Activated CD8-positive, alpha-beta T cell treated with anti-CD3 and anti-CD28 coated beads for 36 hours (primary cell): ENCODE data around the gene PELO. TPM values are rescaled to one million over a fixed set of nuclear protein-coding genes. Genes with fewer than 3 reads are reported as not detected.

ENCODE experiments used
- ATAC-seq: fragments of 200-7000 bp; cut with Tn5 transposase; one replicate; pipeline ENCODE4 v1.10.0; 2021; ENCODE audit warnings: mild to moderate bottlenecking, moderate library complexity
- CTCF ChIA-PET: fragments of 350-600 bp; sonication (Branson Sonifier 250); formaldehyde crosslinking; loops from one replicate; lab custom pipeline; 2021; ENCODE audit warnings: antibody characterized with exemption; lab: Charles Lee
- POLR2A ChIA-PET: fragments of 350-600 bp; sonication (Branson Sonifier 250); formaldehyde crosslinking; loops from one replicate; lab custom pipeline; 2021; ENCODE audit warnings: antibody characterized with exemption; lab: Charles Lee
- DNase-seq: peaks from one replicate; pipeline ENCODE4 v3.0.0-alpha.2; 2020
- H3K27ac Mint-ChIP-seq: one replicate; pipeline ENCODE4 v1.8.0; 2021; ENCODE audit warnings: mild to moderate bottlenecking, mixed read lengths
- H3K27me3 Mint-ChIP-seq: one replicate; pipeline ENCODE4 v1.8.0; 2021; ENCODE audit warnings: mixed read lengths
- H3K36me3 Mint-ChIP-seq: one replicate; pipeline ENCODE4 v1.8.0; 2021; ENCODE audit warnings: low read depth, mixed read lengths
- H3K4me1 Mint-ChIP-seq: one replicate; pipeline ENCODE4 v1.8.0; 2021; ENCODE audit warnings: low read depth, mixed read lengths
- H3K4me3 Mint-ChIP-seq: one replicate; pipeline ENCODE4 v1.8.0; 2021; ENCODE audit warnings: mild to moderate bottlenecking, moderate library complexity, mixed read lengths
- H3K9me3 Mint-ChIP-seq: one replicate; pipeline ENCODE4 v1.8.0; 2021; ENCODE audit warnings: mixed read lengths
- CTCF ChIP-seq: fragments of 200-600 bp; IDR thresholded peaks from one replicate; pipeline ENCODE4 v1.8.0; 2022; ENCODE audit warnings: antibody characterized with exemption, mild to moderate bottlenecking
- intact Hi-C: fragments of 100-400 bp; cut with micrococcal nuclease; formaldehyde crosslinking; loops from one replicate; pipeline ENCODE4 v1.10.0; 2022
- total RNA-seq, 2 experiments: library from RNA; stranded (reverse); gene quantifications; one replicate each; pipeline ENCODE4 v1.2.3, GENCODE V29; 2021

The PELO gene
- total RNA-seq, 2 experiments from 2014 or later, result 25.4 to 26.0 TPM

- no peak overlapping the region for H3K4me3 Mint-ChIP-seq
- ChIA-PET CTCF (no interaction called here), POLR2A (no interaction called here)
- DNase-seq, result no peak
- peaks cover 32% of the 10 kb centered on the region for H3K36me3 Mint-ChIP-seq
- ATAC-seq, result no peak
- no peaks in the 10 kb centered on the region for H3K27me3 Mint-ChIP-seq
- no peak overlapping the region for H3K27ac Mint-ChIP-seq
- no peaks in the 10 kb centered on the region for H3K9me3 Mint-ChIP-seq
- TF ChIP-seq CTCF, result no peak
- intact Hi-C loops, result no loop called here
- peaks cover 33% of the 10 kb centered on the region for H3K4me1 Mint-ChIP-seq
Measured at GRCh38 chr5:52807037-52807436, 19.3 kb downstream of the PELO start.

- intact Hi-C loops, result no loop called here
- no peak for TF ChIP-seq CTCF
- H3K27me3 Mint-ChIP-seq, result no peaks in the 10 kb centered on the region
- peaks cover 28% of the 10 kb centered on the region for H3K36me3 Mint-ChIP-seq
- peak overlapping the region; percentile 20 for H3K27ac Mint-ChIP-seq
- CTCF ChIA-PET, result no interaction called here
- POLR2A ChIA-PET, result no interaction called here
- H3K4me3 Mint-ChIP-seq, result no peak overlapping the region
- ATAC-seq (no peak), DNase-seq (no peak)
- peaks cover 33% of the 10 kb centered on the region for H3K4me1 Mint-ChIP-seq
- H3K9me3 Mint-ChIP-seq, result no peaks in the 10 kb centered on the region
Measured at GRCh38 chr5:52807723-52808122, 20.0 kb downstream of the PELO start.

GRCh38 chr5:52808316-52808901, 20.7 kb downstream of the PELO start:
- intact Hi-C loops, result no loop called here
- ChIA-PET CTCF (no interaction called here), POLR2A (no interaction called here)
- Mint-ChIP-seq H3K9me3 (no peaks in the 10 kb centered on the region), H3K27ac (no peak overlapping the region), H3K36me3 (peaks cover 23% of the 10 kb centered on the region), H3K4me1 (peaks cover 28% of the 10 kb centered on the region), H3K4me3 (no peak overlapping the region), H3K27me3 (no peaks in the 10 kb centered on the region)
- no peak for ATAC-seq
- TF ChIP-seq CTCF, result no peak
- DNase-seq, result no peak

GRCh38 chr5:52809884-52810283, 22.2 kb downstream of the PELO start:
- CTCF ChIA-PET, result no interaction called here
- DNase-seq (no peak), ATAC-seq (no peak)
- intact Hi-C loops, result no loop called here
- Mint-ChIP-seq H3K9me3 (no peaks in the 10 kb centered on the region), H3K27ac (no peak overlapping the region), H3K27me3 (no peaks in the 10 kb centered on the region), H3K4me1 (peaks cover 16% of the 10 kb centered on the region), H3K4me3 (no peak overlapping the region), H3K36me3 (peaks cover 12% of the 10 kb centered on the region)
- TF ChIP-seq CTCF, result no peak
- POLR2A ChIA-PET, result no interaction called here

GRCh38 chr5:52810426-52810825, 22.7 kb downstream of the PELO start:
- H3K4me3 Mint-ChIP-seq, result no peak overlapping the region
- no peak for ATAC-seq
- no peak for TF ChIP-seq CTCF
- H3K4me1 Mint-ChIP-seq, result peaks cover 11% of the 10 kb centered on the region
- peaks cover 6% of the 10 kb centered on the region for H3K36me3 Mint-ChIP-seq
- no peaks in the 10 kb centered on the region for H3K27me3 Mint-ChIP-seq
- intact Hi-C loops, result no loop called here
- no peaks in the 10 kb centered on the region for H3K9me3 Mint-ChIP-seq
- CTCF ChIA-PET, result interaction anchor here (1.3 kb wide), 1 partner anchor 9 kb away, joined by 3 read pairs; no protein-coding TSS in a partner anchor
- DNase-seq, result no peak
- POLR2A ChIA-PET, result no interaction called here
- no peak overlapping the region for H3K27ac Mint-ChIP-seq
